Measurements from ENCODE around the gene SLC12A2. TPM values are rescaled to one million over a fixed set of nuclear protein-coding genes. Genes with fewer than 3 reads are reported as not detected.

The SLC12A2 gene
- polyA plus RNA-seq (10.1 to 15.5 TPM (median 12.4 TPM) in 3 replicates), polyA minus RNA-seq (8.0 to 56.9 TPM (median 30.8 TPM) in 3 replicates)
- polyA plus RNA-seq (2011; ENCODE audit: low read depth), result 23.4 TPM
- 2.8 and 5.6 TPM in 2 replicates for polyA plus RNA-seq (2011; cell fraction: cytosol; rRNA removed)
- 13.6 and 19.4 TPM in 2 replicates for polyA plus RNA-seq (2011; cell fraction: nucleus; rRNA removed)
- 5.8 and 12.2 TPM in 2 replicates for polyA plus RNA-seq (2012; ENCODE audit: low replicate concordance)
- polyA minus RNA-seq (2011; cell fraction: cytosol; rRNA and poly(A)+ RNA removed), result 21.5 TPM
- 52.0 and 96.6 TPM in 2 replicates for polyA minus RNA-seq (2011; cell fraction: nucleus; rRNA and poly(A)+ RNA removed)

DNA sequence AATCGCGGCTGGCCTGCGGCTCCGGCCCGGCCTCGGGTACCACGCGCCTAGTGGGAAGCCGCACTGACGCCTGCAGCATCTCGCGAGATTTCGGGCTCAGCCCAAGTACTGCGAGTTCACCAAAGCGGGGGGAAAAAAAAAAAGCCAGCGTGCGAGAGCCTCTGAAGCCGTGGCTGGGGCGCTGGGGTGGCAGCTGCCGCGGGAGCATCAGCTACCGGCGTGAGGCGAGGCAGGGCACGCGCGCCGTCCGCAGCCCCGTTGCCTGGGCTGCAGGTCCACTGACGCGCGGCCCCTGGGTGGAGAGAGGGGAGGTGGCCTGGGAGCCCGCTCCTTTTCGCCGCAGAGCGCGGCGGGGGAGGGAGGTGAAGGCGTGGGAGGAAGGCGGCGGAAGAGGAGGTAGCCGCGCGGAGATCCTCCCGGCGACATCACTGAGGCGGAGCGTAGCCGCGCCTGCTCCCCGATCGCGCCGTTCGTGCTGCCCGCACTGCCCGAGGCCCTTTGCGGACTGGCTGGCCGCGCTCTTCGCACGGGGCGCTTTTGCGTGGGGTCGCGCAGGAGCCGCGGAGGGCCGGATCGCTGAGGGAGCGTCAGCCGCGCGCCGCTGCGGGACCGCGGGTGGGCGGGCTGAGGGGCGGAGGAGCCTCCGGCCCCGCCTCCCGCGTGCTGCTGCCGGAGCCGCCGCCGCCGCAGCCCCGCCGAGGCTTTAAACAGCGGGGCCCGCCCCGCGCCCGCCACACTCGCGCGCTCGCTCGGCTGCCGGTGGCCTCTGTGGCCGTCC is at the start of gene SLC12A2:
TSS of gene SLC12A2 (plus strand) at position 734 of the 778 bp plus-strand sequence. CDS start 189 bp downstream, outside the sequence.
- H3K36me3 ChIP-seq (ENCODE audit: control insufficient read depth in 2 of 2, extremely low read depth in 1 of 2, insufficient read depth in 2 of 2, low read length in 2 of 2), result no peaks in the 10 kb centered on the region
- peak in 1 of 3 experiments; percentile 5 for TF ChIP-seq CTCF (optimal IDR thresholded peaks at IDR 0.05 in 1 of 3, IDR thresholded peaks at IDR 0.05 in 1 of 3, conservative IDR thresholded peaks at IDR 0.05 in 1 of 3; ENCODE audit: extremely low read depth in 1 of 3, insufficient read depth in 2 of 3, low read length in 3 of 3)
- TF ChIP-seq EZH2 (IDR thresholded peaks at IDR 0.05; ENCODE audit: low read length), result no peak
- H3K9me1 ChIP-seq (ENCODE audit: control insufficient read depth, extremely low read depth, insufficient read depth, low read length), result no peaks in the 10 kb centered on the region
- H2AFZ ChIP-seq (ENCODE audit: control insufficient read depth, low read length), result peak within 1 kb of the TSS; percentile 87
- no peaks in the 10 kb centered on the region for H3K9me3 ChIP-seq (ENCODE audit: control insufficient read depth, low read depth, low read length)
- H3K27me3 ChIP-seq (ENCODE audit: control insufficient read depth, extremely low read depth, insufficient read depth, low read length), result no peaks in the 10 kb centered on the region
- no peaks in the 10 kb centered on the region for H4K20me1 ChIP-seq (ENCODE audit: control insufficient read depth, extremely low read depth, insufficient read depth, low read length)
- H3K4me1 ChIP-seq (ENCODE audit: control insufficient read depth, extremely low read depth, insufficient read depth, low read length), result peaks cover 19% of the 10 kb centered on the region
- FAIRE-seq (no peak), DNase-seq (ENCODE audit: low read depth, low spot score) (peak; percentile 55)
- peak within 1 kb of the TSS; percentile 82 for H3K9ac ChIP-seq (ENCODE audit: control insufficient read depth, extremely low read depth, insufficient read depth, low read length)
- dilution Hi-C loops (cut with MboI; ENCODE audit: extremely low pct_ligation_motif_present, low sequenced_read_pairs), result no loop called here
- H3K4me2 ChIP-seq (ENCODE audit: control insufficient read depth, extremely low read depth, insufficient read depth, low read depth, low read length), result peak within 1 kb of the TSS; percentile 95
- peak within 1 kb of the TSS; percentile 74 for H3K27ac ChIP-seq (ENCODE audit: control insufficient read depth, insufficient read depth, low read length)
- H3K79me2 ChIP-seq (ENCODE audit: control insufficient read depth, insufficient read depth, low read length), result peaks cover 57% of the 10 kb centered on the region
- H3K4me3 ChIP-seq (ENCODE audit: control insufficient read depth in 2 of 3, extremely low read depth in 1 of 3, insufficient read depth in 2 of 3, low read depth in 1 of 3, low read length in 3 of 3), result peak within 1 kb of the TSS; percentile 71 to 85 (median 73)

GRCh38 chr5:128035689-128036088 is 47.9 kb upstream of the SLC12A2 start:
- H3K27ac ChIP-seq (ENCODE audit: control insufficient read depth, insufficient read depth, low read length), result no peak overlapping the region
- H3K27me3 ChIP-seq (ENCODE audit: control insufficient read depth, extremely low read depth, insufficient read depth, low read length), result no peaks in the 10 kb centered on the region
- TF ChIP-seq EZH2 (IDR thresholded peaks at IDR 0.05; ENCODE audit: low read length), result no peak
- TF ChIP-seq CTCF (optimal IDR thresholded peaks at IDR 0.05 in 1 of 3, IDR thresholded peaks at IDR 0.05 in 1 of 3, conservative IDR thresholded peaks at IDR 0.05 in 1 of 3; ENCODE audit: extremely low read depth in 1 of 3, insufficient read depth in 2 of 3, low read length in 3 of 3), result no peak
- dilution Hi-C loops (cut with MboI; ENCODE audit: extremely low pct_ligation_motif_present, low sequenced_read_pairs), result no loop called here
- no peaks in the 10 kb centered on the region for H4K20me1 ChIP-seq (ENCODE audit: control insufficient read depth, extremely low read depth, insufficient read depth, low read length)
- H3K9me3 ChIP-seq (ENCODE audit: control insufficient read depth, low read depth, low read length), result no peaks in the 10 kb centered on the region
- H2AFZ ChIP-seq (ENCODE audit: control insufficient read depth, low read length), result no peak overlapping the region
- DNase-seq (ENCODE audit: low read depth, low spot score), result no peak
- H3K9ac ChIP-seq (ENCODE audit: control insufficient read depth, extremely low read depth, insufficient read depth, low read length), result no peak overlapping the region
- peaks cover 23% of the 10 kb centered on the region for H3K4me1 ChIP-seq (ENCODE audit: control insufficient read depth, extremely low read depth, insufficient read depth, low read length)
- H3K4me3 ChIP-seq (ENCODE audit: control insufficient read depth in 2 of 3, extremely low read depth in 1 of 3, insufficient read depth in 2 of 3, low read depth in 1 of 3, low read length in 3 of 3), result no peak overlapping the region
- H3K79me2 ChIP-seq (ENCODE audit: control insufficient read depth, insufficient read depth, low read length), result peaks cover 2% of the 10 kb centered on the region
- FAIRE-seq, result no peak
- H3K36me3 ChIP-seq (ENCODE audit: control insufficient read depth in 2 of 2, extremely low read depth in 1 of 2, insufficient read depth in 2 of 2, low read length in 2 of 2), result no peaks in the 10 kb centered on the region
- no peak overlapping the region for H3K4me2 ChIP-seq (ENCODE audit: control insufficient read depth, extremely low read depth, insufficient read depth, low read depth, low read length)
- H3K9me1 ChIP-seq (ENCODE audit: control insufficient read depth, extremely low read depth, insufficient read depth, low read length), result no peaks in the 10 kb centered on the region

Measured in keratinocyte (primary cell).